A549 (cell line): Measurements from ENCODE around the gene HNF1B. TPM values are rescaled to one million over a fixed set of nuclear protein-coding genes. Genes with fewer than 3 reads are reported as not detected.
A peak's percentile ranks its signal among the peaks of the same experiment; 100 is the strongest.

Source experiments
- ATOH8 ChIP-seq: fragments of 250-450 bp; sonication (Bioruptor Pico); IDR thresholded peaks from 2 replicates; pipeline ENCODE4 v1.5.0; 2020; ENCODE audit warnings: low read depth, mild to moderate bottlenecking, moderate library complexity
- CEBPB ChIP-seq, 2 experiments: fragments of >200 bp in 1 of 2; sonication (Bioruptor Twin) in 1 of 2; formaldehyde crosslinking in 1 of 2; IDR thresholded peaks; 2 replicates each; pipeline ENCODE4 v1.6.1; 2012 to 2016
- CHD4 ChIP-seq: fragments of 200-600 bp; sonication (generic); IDR thresholded peaks from 2 replicates; pipeline ENCODE4 v1.6.1; 2016; ENCODE audit warnings: antibody characterized with exemption, mild to moderate bottlenecking, borderline replicate concordance
- E2F6 ChIP-seq: IDR thresholded peaks from 2 replicates; pipeline ENCODE4 v1.6.1; 2012; ENCODE audit warnings: low read depth, borderline replicate concordance
- FOSL2 ChIP-seq, 2 experiments: fragments of 450-650 bp in 1 of 2; fragments of >200 bp in 1 of 2; sonication (Bioruptor Twin) in 1 of 2; formaldehyde crosslinking; IDR thresholded peaks; 2 replicates each; pipeline versions ENCODE4 v1.5.0 to v1.6.1; 2016 to 2020; ENCODE audit warnings: mild to moderate bottlenecking in 1 of 2, moderate library complexity in 1 of 2
- GATA3 ChIP-seq: IDR thresholded peaks from 2 replicates; pipeline ENCODE4 v1.6.1; 2012; ENCODE audit warnings: borderline replicate concordance
- HDAC2 ChIP-seq: fragments of 200-600 bp; sonication (generic); IDR thresholded peaks from 2 replicates; pipeline ENCODE4 v1.6.1; 2016
- HES2 ChIP-seq: fragments of >200 bp; sonication (Bioruptor Twin); formaldehyde crosslinking; IDR thresholded peaks from 2 replicates; pipeline ENCODE4 v1.6.1; 2016
- HOXA7 ChIP-seq: fragments of 250-450 bp; sonication (Bioruptor Pico); IDR thresholded peaks from 2 replicates; pipeline ENCODE4 v1.5.0; 2020; ENCODE audit warnings: mild to moderate bottlenecking, moderate library complexity
- HOXB13 ChIP-seq: fragments of 250-450 bp; sonication (Bioruptor Pico); IDR thresholded peaks from 2 replicates; pipeline ENCODE4 v1.5.0; 2020; ENCODE audit warnings: low read depth, mild to moderate bottlenecking, moderate library complexity
- JUN ChIP-seq, 2 experiments: fragments of >200 bp; sonication (Bioruptor Twin); formaldehyde crosslinking; IDR thresholded peaks; 2 replicates in 1 of 2; 3 replicates in 1 of 2; pipeline ENCODE4 v1.6.1; 2016 to 2017
- MAZ ChIP-seq: fragments of 150-350 bp; IDR thresholded peaks from 2 replicates; pipeline ENCODE4 v1.6.1; 2014; ENCODE audit warnings: antibody characterized with exemption, low read depth, low read length, borderline replicate concordance
- NPAS2 ChIP-seq: fragments of 250-450 bp; sonication (Bioruptor Pico); IDR thresholded peaks from 2 replicates; pipeline ENCODE4 v1.8.0; 2022; ENCODE audit warnings: mild to moderate bottlenecking, moderate library complexity, borderline replicate concordance
- NR3C1 ChIP-seq: fragments of >200 bp; sonication (Bioruptor Twin); formaldehyde crosslinking; IDR thresholded peaks from 3 replicates; pipeline ENCODE4 v1.6.1; 2017
- PHF8 ChIP-seq: fragments of 200-600 bp; sonication (generic); IDR thresholded peaks from 2 replicates; pipeline ENCODE4 v1.6.1; 2016; ENCODE audit warnings: low read depth, mild to moderate bottlenecking, antibody characterized with exemption, moderate library complexity, borderline replicate concordance
- POLR2AphosphoS2 ChIP-seq: conservative IDR thresholded peaks from 2 replicates; pipeline ENCODE4 v1.6.1; 2012; ENCODE audit warnings: low read length, improper control_type of control experiment, inconsistent platforms
- RAD21 ChIP-seq, 2 experiments: fragments of >200 bp in 1 of 2; sonication (Bioruptor Twin) in 1 of 2; formaldehyde crosslinking in 1 of 2; IDR thresholded peaks in 1 of 2; conservative IDR thresholded peaks in 1 of 2; 2 replicates in 1 of 2; 3 replicates in 1 of 2; pipeline ENCODE4 v1.6.1; 2012 to 2018; ENCODE audit warnings: inconsistent platforms in 1 of 2
- RARB ChIP-seq: fragments of 250-450 bp; sonication (Bioruptor Pico); IDR thresholded peaks from 2 replicates; pipeline ENCODE4 v1.8.0; 2021; ENCODE audit warnings: mild to moderate bottlenecking, moderate library complexity
- RCOR1 ChIP-seq: fragments of 150-350 bp; IDR thresholded peaks from 2 replicates; pipeline ENCODE4 v1.6.1; 2014; ENCODE audit warnings: antibody characterized with exemption, low read length, low read depth
- REST ChIP-seq: fragments of 200-600 bp; sonication (generic); IDR thresholded peaks from 2 replicates; pipeline ENCODE4 v1.6.1; 2016; ENCODE audit warnings: antibody characterized with exemption, mild to moderate bottlenecking, moderate library complexity
- RNF2 ChIP-seq: fragments of 200-600 bp; sonication (generic); IDR thresholded peaks from 2 replicates; pipeline ENCODE4 v1.6.1; 2016; ENCODE audit warnings: low read depth, mild to moderate bottlenecking, antibody characterized with exemption, moderate library complexity, borderline replicate concordance
- SREBF2 ChIP-seq: fragments of 450-650 bp; IDR thresholded peaks from 2 replicates; pipeline ENCODE4 v1.6.1; 2014; ENCODE audit warnings: mild to moderate bottlenecking, moderate library complexity
- TFCP2L1 ChIP-seq: fragments of 250-450 bp; sonication (Bioruptor Pico); IDR thresholded peaks from 2 replicates; pipeline ENCODE4 v1.5.0; 2021; ENCODE audit warnings: mild to moderate bottlenecking
- ZC3H11A ChIP-seq: fragments of 450-650 bp; IDR thresholded peaks from 2 replicates; pipeline ENCODE4 v1.6.1; 2014; ENCODE audit warnings: antibody characterized with exemption, mild to moderate bottlenecking
- ZSCAN20 ChIP-seq: fragments of 250-450 bp; sonication (Bioruptor Pico); IDR thresholded peaks from 2 replicates; pipeline ENCODE4 v1.8.0; 2022; ENCODE audit warnings: mild to moderate bottlenecking, moderate library complexity
- polyA plus RNA-seq, 4 experiments: library from polyadenylated mRNA; depleted of rRNA in 3 of 4; stranded (reverse); fragments of >200 nt; fragmentation: RNase III in 1 of 4; extraction: RNeasy Plus Mini Kit Qiagen cat#74134 plus additional on column Dnase treatment in 1 of 4; gene quantifications; 2 replicates in 3 of 4; 3 replicates in 1 of 4; pipeline ENCODE4 v1.2.3, GENCODE V29; 2011 to 2017
- TF ChIP-seq, protein P1 (sequence below): IDR thresholded peaks from 2 replicates; pipeline ENCODE4 v1.6.1; 2012

HNF1B gene
- polyA plus RNA-seq, 2 of the 4 experiments (the other 2 are of a cell fraction), result 13.3 to 21.3 TPM

GRCh38 chr17:37743875-37744632 lies 805 bp downstream of the HNF1B start (continued):
- TF ChIP-seq FOSL2 (IDR thresholded peaks at IDR 0.05), result no peak
- no peak for TF ChIP-seq FOSL2 (CRISPR knock-in tag; IDR thresholded peaks at IDR 0.05)
- no peak for TF ChIP-seq TFCP2L1 (CRISPR knock-in tag)
- TF ChIP-seq RAD21 (conservative IDR thresholded peaks at IDR 0.05 in 1 of 2, IDR thresholded peaks at IDR 0.05 in 1 of 2), result peak; percentile 28 to 59; a peak in 4 of 5 replicates
- no peak for TF ChIP-seq MAZ
- no peak for TF ChIP-seq NR3C1
- peak in 1 of 2 experiments; percentile 9; a peak in 3 of 5 replicates for TF ChIP-seq JUN (IDR thresholded peaks at IDR 0.05)
- no peak for TF ChIP-seq NPAS2 (CRISPR knock-in tag)
- peak; percentile 79 for TF ChIP-seq E2F6
- no peak for TF ChIP-seq POLR2AphosphoS2
- TF ChIP-seq HOXB13 (CRISPR knock-in tag), result no peak
- no peak for TF ChIP-seq ZSCAN20 (CRISPR knock-in tag)
- TF ChIP-seq ZC3H11A, result no peak
- no peak for TF ChIP-seq CEBPB (IDR thresholded peaks at IDR 0.05)
- no peak for TF ChIP-seq CHD4
- no peak for TF ChIP-seq HES2
- TF ChIP-seq PHF8, result peak; percentile 42
- peak; percentile 82; the same call in 1 of the 2 replicates for TF ChIP-seq HDAC2
- peak; percentile 68; the same call in 1 of the 2 replicates for TF ChIP-seq RNF2
- TF ChIP-seq REST, result peak; percentile 30; the same call in 1 of the 2 replicates
- no peak for TF ChIP-seq SREBF2
- no peak for TF ChIP-seq RARB
- no peak for TF ChIP-seq HOXA7 (CRISPR knock-in tag)
- TF ChIP-seq, protein P1, sequence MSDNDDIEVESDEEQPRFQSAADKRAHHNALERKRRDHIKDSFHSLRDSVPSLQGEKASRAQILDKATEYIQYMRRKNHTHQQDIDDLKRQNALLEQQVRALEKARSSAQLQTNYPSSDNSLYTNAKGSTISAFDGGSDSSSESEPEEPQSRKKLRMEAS, result peak; percentile 70
- 0 out of 2 replicates have a peak, but pooled peaks have one; percentile 29 for TF ChIP-seq ATOH8
- no peak; the same call in 1 of the 2 replicates for TF ChIP-seq GATA3
- no peak for TF ChIP-seq RCOR1
